ENCODE data around the gene TENM4. TPM values are rescaled to one million over a fixed set of nuclear protein-coding genes. Genes with fewer than 3 reads are reported as not detected.

Gene TENM4
- total RNA-seq, 1 experiment from 2014 or later, result 0.39 TPM

DNA sequence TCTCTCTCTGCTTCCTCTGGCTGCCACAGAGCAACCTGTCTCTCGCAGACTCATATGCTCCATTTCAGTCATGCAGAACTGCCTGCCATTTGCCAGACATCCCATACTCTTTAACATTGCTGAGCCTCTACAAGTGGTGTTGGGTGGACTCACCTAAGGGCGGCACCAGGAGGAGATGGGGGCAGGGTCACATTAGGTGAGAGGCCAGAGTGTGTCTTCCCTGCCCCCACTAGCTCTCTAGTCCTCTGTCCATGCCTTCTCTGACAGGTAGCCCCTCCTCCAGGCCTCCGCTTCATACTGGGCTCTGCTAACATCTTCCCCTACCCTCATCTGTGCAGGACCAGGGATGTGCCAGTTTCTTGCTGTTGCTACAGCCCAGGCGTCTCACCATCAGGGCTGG lies 366.3 kb downstream of the TENM4 start:
- no peak for TF ChIP-seq POLR2AphosphoS5 (IDR thresholded peaks at IDR 0.05; ENCODE audit: low read depth, low read length)
- no peak for TF ChIP-seq SIN3A (IDR thresholded peaks at IDR 0.05; ENCODE audit: borderline replicate concordance, insufficient read depth, low read depth, low read length)
- TF ChIP-seq, protein P1, sequence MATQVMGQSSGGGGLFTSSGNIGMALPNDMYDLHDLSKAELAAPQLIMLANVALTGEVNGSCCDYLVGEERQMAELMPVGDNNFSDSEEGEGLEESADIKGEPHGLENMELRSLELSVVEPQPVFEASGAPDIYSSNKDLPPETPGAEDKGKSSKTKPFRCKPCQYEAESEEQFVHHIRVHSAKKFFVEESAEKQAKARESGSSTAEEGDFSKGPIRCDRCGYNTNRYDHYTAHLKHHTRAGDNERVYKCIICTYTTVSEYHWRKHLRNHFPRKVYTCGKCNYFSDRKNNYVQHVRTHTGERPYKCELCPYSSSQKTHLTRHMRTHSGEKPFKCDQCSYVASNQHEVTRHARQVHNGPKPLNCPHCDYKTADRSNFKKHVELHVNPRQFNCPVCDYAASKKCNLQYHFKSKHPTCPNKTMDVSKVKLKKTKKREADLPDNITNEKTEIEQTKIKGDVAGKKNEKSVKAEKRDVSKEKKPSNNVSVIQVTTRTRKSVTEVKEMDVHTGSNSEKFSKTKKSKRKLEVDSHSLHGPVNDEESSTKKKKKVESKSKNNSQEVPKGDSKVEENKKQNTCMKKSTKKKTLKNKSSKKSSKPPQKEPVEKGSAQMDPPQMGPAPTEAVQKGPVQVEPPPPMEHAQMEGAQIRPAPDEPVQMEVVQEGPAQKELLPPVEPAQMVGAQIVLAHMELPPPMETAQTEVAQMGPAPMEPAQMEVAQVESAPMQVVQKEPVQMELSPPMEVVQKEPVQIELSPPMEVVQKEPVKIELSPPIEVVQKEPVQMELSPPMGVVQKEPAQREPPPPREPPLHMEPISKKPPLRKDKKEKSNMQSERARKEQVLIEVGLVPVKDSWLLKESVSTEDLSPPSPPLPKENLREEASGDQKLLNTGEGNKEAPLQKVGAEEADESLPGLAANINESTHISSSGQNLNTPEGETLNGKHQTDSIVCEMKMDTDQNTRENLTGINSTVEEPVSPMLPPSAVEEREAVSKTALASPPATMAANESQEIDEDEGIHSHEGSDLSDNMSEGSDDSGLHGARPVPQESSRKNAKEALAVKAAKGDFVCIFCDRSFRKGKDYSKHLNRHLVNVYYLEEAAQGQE (IDR thresholded peaks at IDR 0.05; ENCODE audit: insufficient read depth in 1 of 2, low read depth in 2 of 2, low read length in 1 of 2), result no peak
- TF ChIP-seq, protein P2, sequence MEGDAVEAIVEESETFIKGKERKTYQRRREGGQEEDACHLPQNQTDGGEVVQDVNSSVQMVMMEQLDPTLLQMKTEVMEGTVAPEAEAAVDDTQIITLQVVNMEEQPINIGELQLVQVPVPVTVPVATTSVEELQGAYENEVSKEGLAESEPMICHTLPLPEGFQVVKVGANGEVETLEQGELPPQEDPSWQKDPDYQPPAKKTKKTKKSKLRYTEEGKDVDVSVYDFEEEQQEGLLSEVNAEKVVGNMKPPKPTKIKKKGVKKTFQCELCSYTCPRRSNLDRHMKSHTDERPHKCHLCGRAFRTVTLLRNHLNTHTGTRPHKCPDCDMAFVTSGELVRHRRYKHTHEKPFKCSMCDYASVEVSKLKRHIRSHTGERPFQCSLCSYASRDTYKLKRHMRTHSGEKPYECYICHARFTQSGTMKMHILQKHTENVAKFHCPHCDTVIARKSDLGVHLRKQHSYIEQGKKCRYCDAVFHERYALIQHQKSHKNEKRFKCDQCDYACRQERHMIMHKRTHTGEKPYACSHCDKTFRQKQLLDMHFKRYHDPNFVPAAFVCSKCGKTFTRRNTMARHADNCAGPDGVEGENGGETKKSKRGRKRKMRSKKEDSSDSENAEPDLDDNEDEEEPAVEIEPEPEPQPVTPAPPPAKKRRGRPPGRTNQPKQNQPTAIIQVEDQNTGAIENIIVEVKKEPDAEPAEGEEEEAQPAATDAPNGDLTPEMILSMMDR (IDR thresholded peaks at IDR 0.05), result no peak
- TF ChIP-seq TCF7L2 (IDR thresholded peaks at IDR 0.05; ENCODE audit: low read depth, low read length), result no peak
- ChIA-PET POLR2A (no interaction called here), CTCF (no interaction called here)
- Histone ChIP-seq H3K4me1 (ENCODE audit: control insufficient read depth, insufficient read depth, low read length) (no peaks in the 10 kb centered on the region), H3K27ac (ENCODE audit: low read length) (no peak overlapping the region), H3K27me3 (ENCODE audit: control insufficient read depth, insufficient read depth, low read length) (no peaks in the 10 kb centered on the region), H3K36me3 (ENCODE audit: control insufficient read depth, insufficient read depth, low read length) (no peaks in the 10 kb centered on the region), H3K9me3 (ENCODE audit: control insufficient read depth, insufficient read depth, low read depth, low read length) (no peaks in the 10 kb centered on the region), H3K4me3 (ENCODE audit: low read depth in 2 of 2, low read length in 2 of 2) (no peak overlapping the region)
- intact Hi-C loops (cut with micrococcal nuclease; ENCODE audit: unreplicated experiment) (no loop called here), in situ Hi-C loops (cut with HindIII; ENCODE audit: low pct_unique_long_range_greater_than_20kb, low sequenced_read_pairs) (no loop called here)
- BruUV-seq (replicated peaks), result no TSS peak
- no peak for ATAC-seq
- DNase-seq (ENCODE audit: low read depth, low spot score), result no peak

DNA sequence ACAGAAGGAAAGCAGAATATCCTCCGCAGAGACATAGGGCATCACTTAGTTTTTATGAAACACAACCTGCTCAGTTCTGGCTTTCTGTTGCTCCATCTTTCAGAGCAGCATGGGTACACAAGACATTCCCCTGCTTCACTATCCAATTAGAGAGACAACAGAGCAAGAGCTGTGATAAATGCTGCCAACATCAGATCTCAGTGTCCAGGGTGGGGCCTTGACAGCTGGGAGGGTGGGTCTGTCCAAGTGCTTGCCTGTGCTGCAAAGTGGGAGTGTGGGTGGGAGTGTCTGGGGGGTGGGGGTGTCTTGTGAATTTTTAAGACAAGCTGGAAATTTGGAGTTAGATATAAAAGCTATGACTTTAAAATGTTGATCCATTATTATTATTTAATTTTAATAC lies 369.6 kb downstream of the TENM4 start:
- intact Hi-C loops (cut with micrococcal nuclease; ENCODE audit: unreplicated experiment), result no loop called here
- ATAC-seq (no peak), DNase-seq (ENCODE audit: low read depth, low spot score) (no peak)
- Histone ChIP-seq H3K9me3 (ENCODE audit: control insufficient read depth, insufficient read depth, low read depth, low read length) (no peaks in the 10 kb centered on the region), H3K4me3 (ENCODE audit: low read depth in 2 of 2, low read length in 2 of 2) (no peak overlapping the region), H3K27me3 (ENCODE audit: control insufficient read depth, insufficient read depth, low read length) (no peaks in the 10 kb centered on the region), H3K27ac (ENCODE audit: low read length) (no peak overlapping the region), H3K4me1 (ENCODE audit: control insufficient read depth, insufficient read depth, low read length) (no peaks in the 10 kb centered on the region), H3K36me3 (ENCODE audit: control insufficient read depth, insufficient read depth, low read length) (no peaks in the 10 kb centered on the region)
- ChIA-PET POLR2A (no interaction called here), CTCF (no interaction called here)
- no TSS peak for BruUV-seq (replicated peaks)
- TF ChIP-seq SIN3A (IDR thresholded peaks at IDR 0.05; ENCODE audit: borderline replicate concordance, insufficient read depth, low read depth, low read length) (no peak), POLR2AphosphoS5 (IDR thresholded peaks at IDR 0.05; ENCODE audit: low read depth, low read length) (no peak), TCF7L2 (IDR thresholded peaks at IDR 0.05; ENCODE audit: low read depth, low read length) (no peak)
- TF ChIP-seq, protein P2 (IDR thresholded peaks at IDR 0.05), result no peak
- TF ChIP-seq, protein P1 (IDR thresholded peaks at IDR 0.05; ENCODE audit: insufficient read depth in 1 of 2, low read depth in 2 of 2, low read length in 1 of 2), result no peak
- in situ Hi-C loops (cut with HindIII; ENCODE audit: low pct_unique_long_range_greater_than_20kb, low sequenced_read_pairs), result no loop called here
